Right ventricle myocardium inferior (tissue), 1 donor: ENCODE measurements around the gene CASKIN2. TPM values are rescaled to one million over a fixed set of nuclear protein-coding genes. Genes with fewer than 3 reads are reported as not detected.

Experiments used
- ATAC-seq: fragments of 200-7000 bp; cut with Tn5 transposase; one replicate; pipeline ENCODE4 v1.9.1; 2020; ENCODE audit warnings: mild to moderate bottlenecking, moderate library complexity
- DNase-seq: peaks from one replicate; pipeline ENCODE4 v3.0.0; 2021; ENCODE audit errors: missing footprints
- intact Hi-C: fragments of 100-400 bp; cut with DNase I; formaldehyde crosslinking; loops from one replicate; pipeline ENCODE4 v1.11.0; 2022
- long read RNA-seq: library from polyadenylated mRNA; unstranded; transcript quantifications from one replicate; pipeline ENCODE4 v2.0.0, GENCODE V29; 2021
- total RNA-seq: library from RNA; stranded (reverse); fragmentation: NEBNext Ultra II Directional; extraction: Animal tissue kit (Norgen Biotek cat#: 25700); gene quantifications from one replicate; pipeline ENCODE4 v1.2.1, GENCODE V29; 2021
- donor health status: DM: no; HTN: yes; CAD: no; lungs with severe emphysema.

The CASKIN2 gene
- 39.1 TPM for total RNA-seq
- long read RNA-seq, partial matches to known transcripts = 12 of 12 reads
- long read RNA-seq, other reads (novel, unspliced or antisense) = 0 of 12 reads

- ATAC-seq = peak; percentile 94
- intact Hi-C loops = loop anchor here (1.0 to 5.0 kb wide), 3 partner anchors 38 to 89 kb away; partner anchors contain the start of gene MYO15B
- peak; percentile 96 for DNase-seq
These were observed at the start of gene CASKIN2 for GRCh38 chr17:75515496-75516254. Gene CASKIN2, minus strand, starts transcription at chr17:75515537. Its CDS starts 1,733 bp downstream, at chr17:75513804.

- ATAC-seq (no peak), DNase-seq (no peak)
- intact Hi-C loops = no loop called here
These were observed 49.7 kb upstream of the CASKIN2 start for GRCh38 chr17:75565066-75565465.

GRCh38 chr17:75564195-75564594, 48.9 kb upstream of the CASKIN2 start:
- no peak for ATAC-seq
- no peak for DNase-seq
- intact Hi-C loops = no loop called here

- DNase-seq = no peak
- ATAC-seq = no peak
- intact Hi-C loops = no loop called here
These were observed 47.9 kb upstream of the CASKIN2 start for GRCh38 chr17:75563063-75563758.

- intact Hi-C loops = no loop called here
These were observed 46.7 kb upstream of the CASKIN2 start for GRCh38 chr17:75561927-75562603.

GRCh38 chr17:75559958-75560533, 44.7 kb upstream of the CASKIN2 start:
- ATAC-seq = no peak
- no peak for DNase-seq
- intact Hi-C loops = no loop called here

More at GRCh38 chr17:75561927-75562603, 46.7 kb upstream of the CASKIN2 start:
- ATAC-seq = no peak
- DNase-seq = no peak

- DNase-seq (no peak), ATAC-seq (no peak)
- intact Hi-C loops = no loop called here
These were observed 43.6 kb upstream of the CASKIN2 start for GRCh38 chr17:75558666-75559530.

- intact Hi-C loops = no loop called here
- DNase-seq (no peak), ATAC-seq (no peak)
These were observed 42.7 kb upstream of the CASKIN2 start for GRCh38 chr17:75557852-75558665.

GRCh38 chr17:75557075-75557851, 41.9 kb upstream of the CASKIN2 start:
- DNase-seq = no peak
- ATAC-seq = no peak

GRCh38 chr17:75555679-75556153, 40.4 kb upstream of the CASKIN2 start:
- intact Hi-C loops = no loop called here
- no peak for DNase-seq
- ATAC-seq = no peak

More at GRCh38 chr17:75557075-75557851, 41.9 kb upstream of the CASKIN2 start:
- intact Hi-C loops = no loop called here

- ATAC-seq (no peak), DNase-seq (peak; percentile 32)
- intact Hi-C loops = no loop called here
These were observed 38.2 kb upstream of the CASKIN2 start for GRCh38 chr17:75553295-75554110.

- intact Hi-C loops = no loop called here
- DNase-seq (peak; percentile 17), ATAC-seq (no peak)
These were observed 37.3 kb upstream of the CASKIN2 start for GRCh38 chr17:75552425-75553294.

GRCh38 chr17:75551266-75551665, 35.9 kb upstream of the CASKIN2 start:
- intact Hi-C loops = no loop called here
- peak; percentile 16 for DNase-seq
- ATAC-seq = no peak

GRCh38 chr17:75550139-75550465, 34.8 kb upstream of the CASKIN2 start:
- peak; percentile 44 for DNase-seq
- intact Hi-C loops = no loop called here
- no peak for ATAC-seq
